ENCODE data around the gene PCDHB10. TPM values are rescaled to one million over a fixed set of nuclear protein-coding genes. Genes with fewer than 3 reads are reported as not detected.

The PCDHB10 gene
- total RNA-seq, 1 donor from 2014 or later: 5.5 TPM

DNA sequence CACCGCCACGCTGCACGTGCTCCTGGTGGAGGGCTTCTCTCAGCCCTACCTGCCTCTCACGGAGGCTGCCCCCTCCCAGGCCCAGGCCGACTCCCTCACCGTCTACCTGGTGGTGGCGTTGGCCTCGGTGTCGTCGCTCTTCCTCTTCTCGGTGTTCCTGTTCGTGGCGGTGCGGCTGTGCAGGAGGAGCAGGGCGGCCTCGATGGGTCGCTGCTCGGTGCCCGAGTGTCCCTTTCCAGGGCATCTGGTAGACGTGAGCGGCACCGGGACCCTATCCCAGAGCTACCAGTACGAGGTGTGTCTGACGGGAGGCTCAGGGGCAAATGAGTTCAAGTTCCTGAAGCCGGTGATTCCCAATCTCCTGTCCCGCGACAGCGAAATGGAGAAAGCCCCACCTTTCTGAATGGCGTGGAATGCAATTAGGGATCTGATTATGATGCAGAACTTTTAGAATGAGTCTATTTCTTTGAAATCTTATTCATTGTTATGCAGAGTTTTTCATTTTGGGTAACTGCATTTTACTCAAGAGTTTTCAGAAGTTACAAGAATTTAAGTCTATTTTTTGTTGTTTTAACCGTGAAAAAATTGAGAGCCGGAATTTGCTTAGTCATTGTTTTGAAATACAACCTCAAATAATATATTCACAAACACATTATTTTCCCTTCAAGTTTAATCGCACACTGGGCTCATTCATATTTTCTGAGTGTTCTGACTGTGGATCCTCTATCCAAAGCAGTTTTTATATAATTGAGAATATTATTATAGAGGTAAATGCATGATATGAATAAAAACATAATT lies 44.6 kb downstream of the PCDHB10 start:
- DNase-seq (ENCODE audit: low spot score): no peak

DNA sequence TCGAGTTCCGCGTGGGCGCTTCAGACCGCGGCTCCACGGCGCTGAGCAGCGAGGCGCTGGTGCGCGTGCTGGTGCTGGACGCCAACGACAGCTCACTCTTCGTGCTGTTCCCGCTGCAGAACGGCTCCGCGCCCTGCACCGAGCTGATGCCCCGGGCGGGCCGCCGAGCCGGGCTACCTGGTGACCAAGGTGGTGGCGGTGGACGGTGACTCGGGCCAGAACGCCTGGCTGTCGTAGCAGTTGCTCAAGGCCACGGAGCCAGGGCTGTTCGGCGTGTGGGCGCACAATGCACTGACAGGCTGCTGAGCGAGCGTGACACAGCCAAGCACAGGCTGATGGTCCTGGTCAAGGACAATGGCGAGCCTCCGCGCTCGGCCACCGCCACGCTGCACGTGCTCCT lies 49.3 kb downstream of the PCDHB10 start:
- DNase-seq (ENCODE audit: low spot score): no peak

Other genes with a start within 250 kb of the PCDHB10 start
- 3.4 TPM for gene PCDHAC2, start 225.9 kb upstream of the PCDHB10 start, total RNA-seq (ENCODE audit: insufficient read depth, low replicate concordance)
- gene PCDHB1, start 141.0 kb upstream of the PCDHB10 start, total RNA-seq (ENCODE audit: insufficient read depth, low replicate concordance): 0.24 TPM
- 6.5 TPM for gene PCDHB2, start 97.7 kb upstream of the PCDHB10 start, total RNA-seq (ENCODE audit: insufficient read depth, low replicate concordance)
- gene PCDHB3, start 91.9 kb upstream of the PCDHB10 start, total RNA-seq (ENCODE audit: insufficient read depth, low replicate concordance): 0.72 TPM
- gene PCDHB4, start 70.5 kb upstream of the PCDHB10 start, total RNA-seq (ENCODE audit: insufficient read depth, low replicate concordance): 2.9 TPM
- 11.6 TPM for gene PCDHB5, start 57.1 kb upstream of the PCDHB10 start, total RNA-seq (ENCODE audit: insufficient read depth, low replicate concordance)
- 1.9 TPM for gene PCDHB6, start 42.3 kb upstream of the PCDHB10 start, total RNA-seq (ENCODE audit: insufficient read depth, low replicate concordance)
- gene PCDHB7, start 19.7 kb upstream of the PCDHB10 start, total RNA-seq (ENCODE audit: insufficient read depth, low replicate concordance): 3.6 TPM
- gene PCDHB8, start 14.6 kb upstream of the PCDHB10 start, total RNA-seq (ENCODE audit: insufficient read depth, low replicate concordance): 0.72 TPM
- gene PCDHB16, start 10.0 kb upstream of the PCDHB10 start, total RNA-seq (ENCODE audit: insufficient read depth, low replicate concordance): 4.1 TPM
- 1.9 TPM for gene PCDHB9, start 5.2 kb upstream of the PCDHB10 start, total RNA-seq (ENCODE audit: insufficient read depth, low replicate concordance)
- 5.1 TPM for gene PCDHB11, start 7.3 kb downstream of the PCDHB10 start, total RNA-seq (ENCODE audit: insufficient read depth, low replicate concordance)
- gene PCDHB12, start 16.4 kb downstream of the PCDHB10 start, total RNA-seq (ENCODE audit: insufficient read depth, low replicate concordance): 2.9 TPM
- 1.7 TPM for gene PCDHB13, start 21.6 kb downstream of the PCDHB10 start, total RNA-seq (ENCODE audit: insufficient read depth, low replicate concordance)
- gene PCDHB14, start 31.0 kb downstream of the PCDHB10 start, total RNA-seq (ENCODE audit: insufficient read depth, low replicate concordance): 12.3 TPM
- 3.4 TPM for gene PCDHB15, start 53.0 kb downstream of the PCDHB10 start, total RNA-seq (ENCODE audit: insufficient read depth, low replicate concordance)
- 1.9 TPM for gene SLC25A2, start 111.7 kb downstream of the PCDHB10 start, total RNA-seq (ENCODE audit: insufficient read depth, low replicate concordance)
- 58.7 TPM for gene TAF7, start 128.4 kb downstream of the PCDHB10 start, total RNA-seq (ENCODE audit: insufficient read depth, low replicate concordance)
- 0.96 TPM for gene PCDHGA1, start 138.2 kb downstream of the PCDHB10 start, total RNA-seq (ENCODE audit: insufficient read depth, low replicate concordance)
- gene PCDHGA2, start 146.4 kb downstream of the PCDHB10 start, total RNA-seq (ENCODE audit: insufficient read depth, low replicate concordance): 4.6 TPM
- gene PCDHGA3, start 151.5 kb downstream of the PCDHB10 start, total RNA-seq (ENCODE audit: insufficient read depth, low replicate concordance): 2.2 TPM
- gene PCDHGB1, start 157.7 kb downstream of the PCDHB10 start, total RNA-seq (ENCODE audit: insufficient read depth, low replicate concordance): 1.7 TPM
- 6.0 TPM for gene PCDHGA4, start 162.7 kb downstream of the PCDHB10 start, total RNA-seq (ENCODE audit: insufficient read depth, low replicate concordance)
- gene PCDHGB2, start 167.6 kb downstream of the PCDHB10 start, total RNA-seq (ENCODE audit: insufficient read depth, low replicate concordance): 4.6 TPM
- gene PCDHGA5, start 171.8 kb downstream of the PCDHB10 start, total RNA-seq (ENCODE audit: insufficient read depth, low replicate concordance): 1.9 TPM
- gene PCDHGB3, start 177.9 kb downstream of the PCDHB10 start, total RNA-seq (ENCODE audit: insufficient read depth, low replicate concordance): 11.8 TPM
- gene PCDHGA6, start 181.5 kb downstream of the PCDHB10 start, total RNA-seq (ENCODE audit: insufficient read depth, low replicate concordance): 7.2 TPM
- 7.0 TPM for gene PCDHGA7, start 190.4 kb downstream of the PCDHB10 start, total RNA-seq (ENCODE audit: insufficient read depth, low replicate concordance)
- gene PCDHGB4, start 195.3 kb downstream of the PCDHB10 start, total RNA-seq (ENCODE audit: insufficient read depth, low replicate concordance): 18.3 TPM
- gene PCDHGA8, start 200.3 kb downstream of the PCDHB10 start, total RNA-seq (ENCODE audit: insufficient read depth, low replicate concordance): 3.9 TPM
- gene PCDHGB5, start 205.6 kb downstream of the PCDHB10 start, total RNA-seq (ENCODE audit: insufficient read depth, low replicate concordance): 15.4 TPM
- 11.1 TPM for gene PCDHGA9, start 210.4 kb downstream of the PCDHB10 start, total RNA-seq (ENCODE audit: insufficient read depth, low replicate concordance)
- 9.1 TPM for gene PCDHGB6, start 215.7 kb downstream of the PCDHB10 start, total RNA-seq (ENCODE audit: insufficient read depth, low replicate concordance)
- gene PCDHGA10, start 220.6 kb downstream of the PCDHB10 start, total RNA-seq (ENCODE audit: insufficient read depth, low replicate concordance): 10.8 TPM
- 13.2 TPM for gene PCDHGB7, start 225.3 kb downstream of the PCDHB10 start, total RNA-seq (ENCODE audit: insufficient read depth, low replicate concordance)
- 7.9 TPM for gene PCDHGA11, start 228.7 kb downstream of the PCDHB10 start, total RNA-seq (ENCODE audit: insufficient read depth, low replicate concordance)
- gene PCDHGA12, start 238.2 kb downstream of the PCDHB10 start, total RNA-seq (ENCODE audit: insufficient read depth, low replicate concordance): 14.4 TPM

Measured in umbilical cord (tissue), 2 donors.